Fibroblast of lung (primary cell): ENCODE data around the gene NOD1.

Source experiments
- EZH2 ChIP-seq: IDR thresholded peaks from 2 replicates; pipeline ENCODE4 v1.5.1; 2012; ENCODE audit warnings: low read length, control low read depth, mild to moderate bottlenecking; ENCODE audit errors: missing control alignments
- TF ChIP-seq, protein P1 (sequence below), 2 donors: IDR thresholded peaks in 1 of 2; conservative IDR thresholded peaks in 1 of 2; 1 replicate in 1 of 2; 2 replicates in 1 of 2; pipeline ENCODE4 v1.5.1; 2011 to 2012; ENCODE audit warnings: low read length in 2 of 2, control low read depth in 1 of 2, inconsistent platforms in 1 of 2, low read depth in 1 of 2, mild to moderate bottlenecking in 1 of 2

DNA sequence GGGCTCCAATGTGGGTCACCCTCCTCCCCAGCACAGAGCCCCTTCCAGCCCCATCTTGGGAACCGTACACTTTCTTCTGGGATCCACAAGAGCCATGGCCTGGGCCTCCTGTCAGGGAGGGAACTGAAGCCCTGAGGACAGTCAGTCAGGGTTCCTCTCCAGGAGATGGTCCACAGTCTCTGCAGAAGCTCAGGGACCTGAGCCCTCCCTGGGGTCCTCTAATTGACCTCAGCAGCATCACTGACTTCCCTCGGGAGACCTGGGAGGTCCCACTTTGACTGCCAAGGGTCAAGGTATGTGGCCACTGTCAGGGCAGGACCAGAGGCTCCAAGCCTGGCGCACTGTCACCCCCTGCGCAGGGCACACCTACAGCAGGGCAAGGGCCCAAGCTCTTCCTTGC, 32.3 kb downstream of the NOD1 start:
- TF ChIP-seq, protein P1, sequence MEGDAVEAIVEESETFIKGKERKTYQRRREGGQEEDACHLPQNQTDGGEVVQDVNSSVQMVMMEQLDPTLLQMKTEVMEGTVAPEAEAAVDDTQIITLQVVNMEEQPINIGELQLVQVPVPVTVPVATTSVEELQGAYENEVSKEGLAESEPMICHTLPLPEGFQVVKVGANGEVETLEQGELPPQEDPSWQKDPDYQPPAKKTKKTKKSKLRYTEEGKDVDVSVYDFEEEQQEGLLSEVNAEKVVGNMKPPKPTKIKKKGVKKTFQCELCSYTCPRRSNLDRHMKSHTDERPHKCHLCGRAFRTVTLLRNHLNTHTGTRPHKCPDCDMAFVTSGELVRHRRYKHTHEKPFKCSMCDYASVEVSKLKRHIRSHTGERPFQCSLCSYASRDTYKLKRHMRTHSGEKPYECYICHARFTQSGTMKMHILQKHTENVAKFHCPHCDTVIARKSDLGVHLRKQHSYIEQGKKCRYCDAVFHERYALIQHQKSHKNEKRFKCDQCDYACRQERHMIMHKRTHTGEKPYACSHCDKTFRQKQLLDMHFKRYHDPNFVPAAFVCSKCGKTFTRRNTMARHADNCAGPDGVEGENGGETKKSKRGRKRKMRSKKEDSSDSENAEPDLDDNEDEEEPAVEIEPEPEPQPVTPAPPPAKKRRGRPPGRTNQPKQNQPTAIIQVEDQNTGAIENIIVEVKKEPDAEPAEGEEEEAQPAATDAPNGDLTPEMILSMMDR (conservative IDR thresholded peaks at IDR 0.05 in 1 of 2, IDR thresholded peaks at IDR 0.05 in 1 of 2; ENCODE audit: low read depth in 1 of 2, low read length in 2 of 2), result no peak
- no peak for TF ChIP-seq EZH2
